Neural cell (in vitro differentiated cells): ENCODE data around the gene TFPI2. TPM values are rescaled to one million over a fixed set of nuclear protein-coding genes. Genes with fewer than 3 reads are reported as not detected.

Experiments
- H2AFZ ChIP-seq: fragments of 200-600, 300-800 bp; sonication (generic), shearing (Covaris generic); 2 replicates; pipeline ENCODE4 v1.6.0; 2014; ENCODE audit warnings: low read depth, mild to moderate bottlenecking, antibody characterized with exemption, low read length, moderate library complexity
- H3F3A ChIP-seq: fragments of 200-600 bp; shearing (Covaris generic); 2 replicates; pipeline ENCODE4 v1.6.1; 2016; ENCODE audit warnings: mild to moderate bottlenecking, moderate library complexity, mixed read lengths, antibody characterized with exemption, low read length; ENCODE audit not compliant: insufficient read depth, poor library complexity, severe bottlenecking
- H3K27ac ChIP-seq: fragments of 200-600, 300-800 bp; sonication (generic), shearing (Covaris generic); 2 replicates; pipeline ENCODE4 v1.5.1; 2014; ENCODE audit warnings: mild to moderate bottlenecking, low read length, moderate library complexity
- H3K27me3 ChIP-seq: fragments of 300-800, 200-600 bp; sonication (generic), shearing (Covaris generic); 2 replicates; pipeline ENCODE4 v1.6.0; 2014; ENCODE audit warnings: mild to moderate bottlenecking, low read depth, low read length, moderate library complexity; ENCODE audit not compliant: insufficient read depth
- H3K36me3 ChIP-seq: fragments of 300-800, 200-600 bp; sonication (generic), shearing (Covaris generic); 2 replicates; pipeline ENCODE4 v1.5.1; 2014; ENCODE audit warnings: mild to moderate bottlenecking, antibody characterized with exemption, low read length, moderate library complexity; ENCODE audit not compliant: insufficient read depth
- H3K4me2 ChIP-seq: fragments of 300-800, 200-600 bp; sonication (generic), shearing (Covaris generic); 2 replicates; pipeline ENCODE4 v1.6.0; 2014; ENCODE audit warnings: mild to moderate bottlenecking, low read length
- H3K4me3 ChIP-seq: fragments of 300-800, 200-600 bp; sonication (generic), shearing (Covaris generic); 2 replicates; pipeline ENCODE4 v1.5.1; 2014; ENCODE audit warnings: mild to moderate bottlenecking, low read length, moderate library complexity
- H3K79me2 ChIP-seq: fragments of 200-600 bp; shearing (Covaris generic); replicated peaks from 2 replicates; pipeline ENCODE4 v1.6.0; 2014; ENCODE audit warnings: mild to moderate bottlenecking, low read length, moderate library complexity; ENCODE audit not compliant: insufficient read depth
- H3K9ac ChIP-seq: fragments of 300-800, 200-600 bp; sonication (generic), shearing (Covaris generic); 2 replicates; pipeline ENCODE4 v1.6.1; 2016; ENCODE audit warnings: mild to moderate bottlenecking, low read length, mixed read lengths
- H3K9me2 ChIP-seq: fragments of 200-600 bp; shearing (Covaris generic); 2 replicates; pipeline ENCODE4 v1.6.1; 2016; ENCODE audit warnings: mild to moderate bottlenecking, low read length, mixed read lengths; ENCODE audit not compliant: insufficient read depth
- H3K9me3 ChIP-seq: fragments of 200-600, 300-800 bp; sonication (generic), shearing (Covaris generic); 2 replicates; pipeline ENCODE4 v1.6.1; 2016; ENCODE audit warnings: mild to moderate bottlenecking, mixed run types, low read length, moderate library complexity, mixed read lengths
- H4K20me1 ChIP-seq: fragments of 200-600 bp; shearing (Covaris generic); 2 replicates; pipeline ENCODE4 v1.6.1; 2016; ENCODE audit warnings: mild to moderate bottlenecking, mixed run types; ENCODE audit not compliant: insufficient read depth
- EP300 ChIP-seq: fragments of 450-650 bp; conservative IDR thresholded peaks from 2 replicates; pipeline ENCODE4 v1.6.1; 2014; ENCODE audit warnings: antibody characterized with exemption, mild to moderate bottlenecking, moderate library complexity; ENCODE audit not compliant: poor library complexity, severe bottlenecking
- EZH2 ChIP-seq: fragments of 200-600, 300-800 bp; shearing (Covaris generic), sonication (generic); IDR thresholded peaks from 2 replicates; pipeline ENCODE4 v1.6.1; 2014; ENCODE audit warnings: antibody characterized with exemption, low read length, borderline replicate concordance, mild to moderate bottlenecking; ENCODE audit not compliant: insufficient read depth, poor library complexity, severe bottlenecking
- MXI1 ChIP-seq: fragments of 450-650 bp; conservative IDR thresholded peaks from 2 replicates; pipeline ENCODE4 v1.6.1; 2014; ENCODE audit warnings: antibody characterized with exemption, mild to moderate bottlenecking; ENCODE audit not compliant: poor library complexity, severe bottlenecking
- POLR2AphosphoS5 ChIP-seq: IDR thresholded peaks from 2 replicates; pipeline ENCODE4 v1.6.1; 2012
- RAD21 ChIP-seq: fragments of 450-650 bp; conservative IDR thresholded peaks from 2 replicates; pipeline ENCODE4 v1.6.1; 2014; ENCODE audit warnings: antibody characterized with exemption, mild to moderate bottlenecking, moderate library complexity
- SMC3 ChIP-seq: fragments of 450-650 bp; conservative IDR thresholded peaks from 2 replicates; pipeline ENCODE4 v1.6.1; 2014; ENCODE audit warnings: antibody characterized with exemption, mild to moderate bottlenecking, moderate library complexity; ENCODE audit not compliant: poor library complexity
- TAF1 ChIP-seq: IDR thresholded peaks from 2 replicates; pipeline ENCODE4 v1.6.1; 2012; ENCODE audit warnings: low read depth
- polyA plus RNA-seq: library from polyadenylated mRNA; depleted of rRNA; stranded (reverse); fragments of >200 nt; gene quantifications from 2 replicates; pipeline ENCODE4 v1.2.3, GENCODE V29; 2014
- TF ChIP-seq, protein P1 (sequence below): fragments of 450-650 bp; IDR thresholded peaks from 2 replicates; pipeline ENCODE4 v1.5.1; 2014; ENCODE audit warnings: antibody characterized with exemption, mild to moderate bottlenecking, moderate library complexity; ENCODE audit not compliant: poor library complexity, severe bottlenecking
- TF ChIP-seq, protein P2 (sequence below): IDR thresholded peaks from 2 replicates; pipeline ENCODE4 v1.6.1; 2012; ENCODE audit warnings: borderline replicate concordance

The TFPI2 gene
- polyA plus RNA-seq, 1 donor from 2014 or later = 0.78 TPM

DNA sequence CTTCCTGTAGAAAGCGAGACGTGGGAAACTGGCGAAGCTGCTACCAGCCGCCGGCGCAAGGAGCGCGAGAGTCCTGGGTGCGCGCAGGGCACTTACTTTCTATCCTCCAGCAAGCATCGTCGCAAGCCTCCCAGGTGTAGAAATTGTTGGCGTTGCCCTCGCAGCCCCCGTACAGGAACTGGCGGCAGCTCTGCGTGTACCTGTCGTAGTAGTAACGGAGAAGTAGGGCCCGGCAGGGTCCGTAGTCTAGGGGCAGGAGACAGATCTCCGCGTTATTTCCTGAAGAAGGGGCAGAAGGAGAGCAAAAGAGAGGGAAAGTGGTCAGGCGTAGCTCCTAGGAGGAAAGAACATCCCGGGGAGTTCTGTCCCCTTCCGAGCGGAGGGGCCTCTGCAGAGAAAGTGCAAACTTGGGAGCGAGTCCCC, 501 bp downstream of the TFPI2 start:
- H3K4me3 ChIP-seq = peak overlapping the region; percentile 69
- H3K9me2 ChIP-seq = no peaks in the 10 kb centered on the region
- no peaks in the 10 kb centered on the region for H3K9me3 ChIP-seq
- no peaks in the 10 kb centered on the region for H3K36me3 ChIP-seq
- H3K79me2 ChIP-seq = no peaks in the 10 kb centered on the region
- no peak overlapping the region for H3K9ac ChIP-seq
- H3K4me2 ChIP-seq = peak overlapping the region; percentile 83
- H4K20me1 ChIP-seq = no peaks in the 10 kb centered on the region
- no peak overlapping the region for H2AFZ ChIP-seq
- H3F3A ChIP-seq = no peaks in the 10 kb centered on the region
- H3K27me3 ChIP-seq = peaks cover 34% of the 10 kb centered on the region
- TF ChIP-seq RAD21 (peak; percentile 41), POLR2AphosphoS5 (no peak)
- TF ChIP-seq, protein P1, sequence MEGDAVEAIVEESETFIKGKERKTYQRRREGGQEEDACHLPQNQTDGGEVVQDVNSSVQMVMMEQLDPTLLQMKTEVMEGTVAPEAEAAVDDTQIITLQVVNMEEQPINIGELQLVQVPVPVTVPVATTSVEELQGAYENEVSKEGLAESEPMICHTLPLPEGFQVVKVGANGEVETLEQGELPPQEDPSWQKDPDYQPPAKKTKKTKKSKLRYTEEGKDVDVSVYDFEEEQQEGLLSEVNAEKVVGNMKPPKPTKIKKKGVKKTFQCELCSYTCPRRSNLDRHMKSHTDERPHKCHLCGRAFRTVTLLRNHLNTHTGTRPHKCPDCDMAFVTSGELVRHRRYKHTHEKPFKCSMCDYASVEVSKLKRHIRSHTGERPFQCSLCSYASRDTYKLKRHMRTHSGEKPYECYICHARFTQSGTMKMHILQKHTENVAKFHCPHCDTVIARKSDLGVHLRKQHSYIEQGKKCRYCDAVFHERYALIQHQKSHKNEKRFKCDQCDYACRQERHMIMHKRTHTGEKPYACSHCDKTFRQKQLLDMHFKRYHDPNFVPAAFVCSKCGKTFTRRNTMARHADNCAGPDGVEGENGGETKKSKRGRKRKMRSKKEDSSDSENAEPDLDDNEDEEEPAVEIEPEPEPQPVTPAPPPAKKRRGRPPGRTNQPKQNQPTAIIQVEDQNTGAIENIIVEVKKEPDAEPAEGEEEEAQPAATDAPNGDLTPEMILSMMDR = peak; percentile 43
- H3K27ac ChIP-seq = no peak overlapping the region

DNA sequence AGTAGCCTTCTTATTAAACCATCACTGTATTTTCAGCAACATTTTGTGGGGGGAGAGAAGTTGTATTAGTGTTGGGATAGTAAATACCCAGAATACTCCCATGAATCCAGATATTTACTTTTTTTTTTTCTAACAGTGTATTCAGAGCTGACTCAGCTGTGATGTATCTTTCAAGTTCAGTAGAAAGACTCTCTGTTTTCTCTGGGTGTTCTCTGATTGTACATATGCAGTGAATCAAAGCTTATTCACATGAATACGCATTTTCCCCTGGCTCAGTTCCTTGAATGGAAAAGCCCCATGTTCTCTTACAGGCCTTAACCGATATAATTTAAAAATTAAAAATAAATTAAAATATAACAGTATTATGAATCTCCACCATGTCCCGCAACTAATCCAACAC, 1.3 kb downstream of the TFPI2 start:
- Histone ChIP-seq H4K20me1 (no peaks in the 10 kb centered on the region), H3K9me2 (no peaks in the 10 kb centered on the region), H3K79me2 (no peaks in the 10 kb centered on the region), H3K36me3 (no peaks in the 10 kb centered on the region), H3K27me3 (peaks cover 34% of the 10 kb centered on the region), H3K4me2 (no peak overlapping the region), H3K9me3 (no peaks in the 10 kb centered on the region), H3K9ac (no peak overlapping the region), H2AFZ (no peak overlapping the region), H3F3A (no peaks in the 10 kb centered on the region), H3K4me3 (no peak overlapping the region), H3K27ac (no peak overlapping the region)
- TF ChIP-seq EZH2 (no peak), MXI1 (no peak), EP300 (no peak), RAD21 (no peak), POLR2AphosphoS5 (no peak), TAF1 (no peak), SMC3 (no peak)
- TF ChIP-seq, protein P1 = no peak
- TF ChIP-seq, protein P2, sequence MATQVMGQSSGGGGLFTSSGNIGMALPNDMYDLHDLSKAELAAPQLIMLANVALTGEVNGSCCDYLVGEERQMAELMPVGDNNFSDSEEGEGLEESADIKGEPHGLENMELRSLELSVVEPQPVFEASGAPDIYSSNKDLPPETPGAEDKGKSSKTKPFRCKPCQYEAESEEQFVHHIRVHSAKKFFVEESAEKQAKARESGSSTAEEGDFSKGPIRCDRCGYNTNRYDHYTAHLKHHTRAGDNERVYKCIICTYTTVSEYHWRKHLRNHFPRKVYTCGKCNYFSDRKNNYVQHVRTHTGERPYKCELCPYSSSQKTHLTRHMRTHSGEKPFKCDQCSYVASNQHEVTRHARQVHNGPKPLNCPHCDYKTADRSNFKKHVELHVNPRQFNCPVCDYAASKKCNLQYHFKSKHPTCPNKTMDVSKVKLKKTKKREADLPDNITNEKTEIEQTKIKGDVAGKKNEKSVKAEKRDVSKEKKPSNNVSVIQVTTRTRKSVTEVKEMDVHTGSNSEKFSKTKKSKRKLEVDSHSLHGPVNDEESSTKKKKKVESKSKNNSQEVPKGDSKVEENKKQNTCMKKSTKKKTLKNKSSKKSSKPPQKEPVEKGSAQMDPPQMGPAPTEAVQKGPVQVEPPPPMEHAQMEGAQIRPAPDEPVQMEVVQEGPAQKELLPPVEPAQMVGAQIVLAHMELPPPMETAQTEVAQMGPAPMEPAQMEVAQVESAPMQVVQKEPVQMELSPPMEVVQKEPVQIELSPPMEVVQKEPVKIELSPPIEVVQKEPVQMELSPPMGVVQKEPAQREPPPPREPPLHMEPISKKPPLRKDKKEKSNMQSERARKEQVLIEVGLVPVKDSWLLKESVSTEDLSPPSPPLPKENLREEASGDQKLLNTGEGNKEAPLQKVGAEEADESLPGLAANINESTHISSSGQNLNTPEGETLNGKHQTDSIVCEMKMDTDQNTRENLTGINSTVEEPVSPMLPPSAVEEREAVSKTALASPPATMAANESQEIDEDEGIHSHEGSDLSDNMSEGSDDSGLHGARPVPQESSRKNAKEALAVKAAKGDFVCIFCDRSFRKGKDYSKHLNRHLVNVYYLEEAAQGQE = no peak
